Activated CD8-positive, alpha-beta memory T cell treated with anti-CD3 and anti-CD28 coated beads for 1 hour (primary cell): ENCODE results near the gene ZNF683.
"Not testable (repeated sequence)": the region's sequence is repeated elsewhere in the genome, so short reads cannot be mapped to it uniquely, and the experiment has no call there.

ENCODE experiments used
- DNase-seq, 2 donors: peaks; one replicate each; pipeline ENCODE4 v3.0.0-alpha.2; 2020; ENCODE audit warnings: low read depth in 1 of 2; ENCODE audit errors: extremely low read depth in 1 of 2

ZNF683 gene

GRCh38 chr1:26340047-26340481, 32.5 kb downstream of the ZNF683 start:
- DNase-seq, result no peak

GRCh38 chr1:26338670-26339069, 33.9 kb downstream of the ZNF683 start:
- DNase-seq, result no peak

GRCh38 chr1:26337625-26338024, 34.9 kb downstream of the ZNF683 start:
- DNase-seq, result no peak

- DNase-seq, result no peak
Measured at GRCh38 chr1:26337206-26337535, 35.4 kb downstream of the ZNF683 start.

- peak; percentile 62 to 80 for DNase-seq
Measured at GRCh38 chr1:26336477-26337205, 35.9 kb downstream of the ZNF683 start.

GRCh38 chr1:26335774-26336476, 36.6 kb downstream of the ZNF683 start:
- DNase-seq, result no peak

GRCh38 chr1:26333312-26333711, 39.2 kb downstream of the ZNF683 start:
- DNase-seq, result not testable (repeated sequence)

GRCh38 chr1:26330276-26330675, 42.3 kb downstream of the ZNF683 start:
- DNase-seq, result no peak

- not testable (repeated sequence) for DNase-seq
Measured at GRCh38 chr1:26329380-26329779, 43.2 kb downstream of the ZNF683 start.

- no peak for DNase-seq
Measured at GRCh38 chr1:26328597-26328996, 44.0 kb downstream of the ZNF683 start.

GRCh38 chr1:26327956-26328362, 44.6 kb downstream of the ZNF683 start:
- no peak for DNase-seq

- DNase-seq, result no peak
Measured at GRCh38 chr1:26324550-26324949, 48.0 kb downstream of the ZNF683 start.

- no peak for DNase-seq
Measured at GRCh38 chr1:26323382-26323781, 49.2 kb downstream of the ZNF683 start.

- DNase-seq, result no peak
Measured at GRCh38 chr1:26322042-26322331, 50.6 kb downstream of the ZNF683 start.

- DNase-seq, result peak; percentile 92
Measured at GRCh38 chr1:26321315-26322041, 51.1 kb downstream of the ZNF683 start.

- DNase-seq, result no peak
Measured at GRCh38 chr1:26320896-26321295, 51.7 kb downstream of the ZNF683 start.

GRCh38 chr1:26318338-26319064, 54.0 kb downstream of the ZNF683 start:
- no peak for DNase-seq

- DNase-seq, result peak; percentile 46 to 63
Measured at GRCh38 chr1:26317612-26318337, 54.8 kb downstream of the ZNF683 start, which contains the start of gene CD52. TSS of gene CD52 (plus strand) at chr1:26317958. CDS start at chr1:26318018, 60 bp downstream.

- no peak for DNase-seq
Measured at GRCh38 chr1:26317146-26317545, 55.4 kb downstream of the ZNF683 start.
